ENCODE data around the gene TMEM181. TPM values are rescaled to one million over a fixed set of nuclear protein-coding genes. Genes with fewer than 3 reads are reported as not detected.

TMEM181 gene
- total RNA-seq, 1 donor from 2014 or later = 27.3 TPM

- peaks cover 5% of the 10 kb centered on the region for H3K4me1 ChIP-seq
- Mint-ChIP-seq H3K4me1 (no peaks in the 10 kb centered on the region), H3K9me3 (no peaks in the 10 kb centered on the region), H3K4me3 (no peak overlapping the region), H3K36me3 (peaks cover 2% of the 10 kb centered on the region), H3K27ac (no peak overlapping the region), H3K27me3 (ENCODE audit: insufficient read depth, low read depth) (peaks cover 5% of the 10 kb centered on the region)
- peaks cover 6% of the 10 kb centered on the region for H4K20me1 ChIP-seq (ENCODE audit: low read depth)
- no peaks in the 10 kb centered on the region for H3K27me3 ChIP-seq
- H3K79me2 ChIP-seq (ENCODE audit: low read depth) = no peaks in the 10 kb centered on the region
- no peak for DNase-seq (ENCODE audit: low spot score)
- no peak overlapping the region for H3K9ac ChIP-seq
- H3K4me3 ChIP-seq = no peak overlapping the region
- H3K27ac ChIP-seq = no peak overlapping the region
- H3K9me3 ChIP-seq (ENCODE audit: low read depth) = no peaks in the 10 kb centered on the region
- no peaks in the 10 kb centered on the region for H3K36me3 ChIP-seq
- TF ChIP-seq EZH2phosphoT487 (IDR thresholded peaks at IDR 0.05) (no peak), CTCF (IDR thresholded peaks at IDR 0.05) (no peak), EZH2 (IDR thresholded peaks at IDR 0.05) (no peak)
- H3K4me2 ChIP-seq = no peak overlapping the region
- no peaks in the 10 kb centered on the region for H3F3A ChIP-seq (ENCODE audit: low read depth)
- H2AFZ ChIP-seq (replicated peaks) = no peak overlapping the region
These were observed 14.6 kb upstream of the TMEM181 start for GRCh38 chr6:158545043-158545966.

GRCh38 chr6:158548418-158549161 lies 11.3 kb upstream of the TMEM181 start:
- H3K4me3 ChIP-seq = no peak overlapping the region
- Mint-ChIP-seq H3K27ac (no peak overlapping the region), H3K4me3 (no peak overlapping the region), H3K4me1 (no peaks in the 10 kb centered on the region), H3K36me3 (peaks cover 2% of the 10 kb centered on the region), H3K9me3 (no peaks in the 10 kb centered on the region), H3K27me3 (ENCODE audit: insufficient read depth, low read depth) (peaks cover 3% of the 10 kb centered on the region)
- no peaks in the 10 kb centered on the region for H3F3A ChIP-seq (ENCODE audit: low read depth)
- no peak for TF ChIP-seq CTCF (IDR thresholded peaks at IDR 0.05)
- TF ChIP-seq EZH2 (IDR thresholded peaks at IDR 0.05) = no peak
- no peak for TF ChIP-seq EZH2phosphoT487 (IDR thresholded peaks at IDR 0.05)
- no peak overlapping the region for H3K4me2 ChIP-seq
- no peaks in the 10 kb centered on the region for H3K27me3 ChIP-seq
- no peak overlapping the region for H2AFZ ChIP-seq (replicated peaks)
- peaks cover 6% of the 10 kb centered on the region for H4K20me1 ChIP-seq (ENCODE audit: low read depth)
- no peaks in the 10 kb centered on the region for H3K79me2 ChIP-seq (ENCODE audit: low read depth)
- peak; percentile 41 for DNase-seq (ENCODE audit: low spot score)
- no peaks in the 10 kb centered on the region for H3K36me3 ChIP-seq
- H3K4me1 ChIP-seq = peaks cover 5% of the 10 kb centered on the region
- H3K27ac ChIP-seq = no peak overlapping the region
- H3K9me3 ChIP-seq (ENCODE audit: low read depth) = no peaks in the 10 kb centered on the region
- no peak overlapping the region for H3K9ac ChIP-seq

- no peaks in the 10 kb centered on the region for H3K4me1 ChIP-seq
- no peak for TF ChIP-seq CTCF (IDR thresholded peaks at IDR 0.05)
- no peak for TF ChIP-seq EZH2phosphoT487 (IDR thresholded peaks at IDR 0.05)
- no peak for TF ChIP-seq EZH2 (IDR thresholded peaks at IDR 0.05)
- no peak for DNase-seq (ENCODE audit: low spot score)
- no peaks in the 10 kb centered on the region for H3K9me3 ChIP-seq (ENCODE audit: low read depth)
- no peaks in the 10 kb centered on the region for H3K36me3 Mint-ChIP-seq
- no peaks in the 10 kb centered on the region for H3K4me1 Mint-ChIP-seq
- no peaks in the 10 kb centered on the region for H3F3A ChIP-seq (ENCODE audit: low read depth)
- H3K9ac ChIP-seq = no peak overlapping the region
- no peaks in the 10 kb centered on the region for H4K20me1 ChIP-seq (ENCODE audit: low read depth)
- H3K27ac ChIP-seq = no peak overlapping the region
- H3K36me3 ChIP-seq = no peaks in the 10 kb centered on the region
- no peak overlapping the region for H2AFZ ChIP-seq (replicated peaks)
- H3K27me3 Mint-ChIP-seq (ENCODE audit: insufficient read depth, low read depth) = no peaks in the 10 kb centered on the region
- H3K79me2 ChIP-seq (ENCODE audit: low read depth) = no peaks in the 10 kb centered on the region
- H3K9me3 Mint-ChIP-seq = no peaks in the 10 kb centered on the region
- H3K4me3 ChIP-seq = no peak overlapping the region
- H3K4me2 ChIP-seq = no peak overlapping the region
- no peak overlapping the region for H3K4me3 Mint-ChIP-seq
- H3K27ac Mint-ChIP-seq = no peak overlapping the region
- H3K27me3 ChIP-seq = no peaks in the 10 kb centered on the region
These were observed 7.7 kb upstream of the TMEM181 start for GRCh38 chr6:158552055-158552795.
